ENCODE measurements around the gene SUFU.

GRCh38 chr10:102657451-102657850, 153.7 kb downstream of the SUFU start:
- TF ChIP-seq POLR2A (IDR thresholded peaks at IDR 0.05) = no peak
- TF ChIP-seq CTCF (IDR thresholded peaks at IDR 0.05) = no peak
